HUDEP-2 (cell line): ENCODE data around the gene NEK4.

Experiments
- DNase-seq, 76 experiments: peaks; one replicate each; lab custom pipeline; 2025; ENCODE audit not compliant: unreplicated experiment in 76 of 76; lab: John Stamatoyannopoulos, UW

Gene NEK4

DNA sequence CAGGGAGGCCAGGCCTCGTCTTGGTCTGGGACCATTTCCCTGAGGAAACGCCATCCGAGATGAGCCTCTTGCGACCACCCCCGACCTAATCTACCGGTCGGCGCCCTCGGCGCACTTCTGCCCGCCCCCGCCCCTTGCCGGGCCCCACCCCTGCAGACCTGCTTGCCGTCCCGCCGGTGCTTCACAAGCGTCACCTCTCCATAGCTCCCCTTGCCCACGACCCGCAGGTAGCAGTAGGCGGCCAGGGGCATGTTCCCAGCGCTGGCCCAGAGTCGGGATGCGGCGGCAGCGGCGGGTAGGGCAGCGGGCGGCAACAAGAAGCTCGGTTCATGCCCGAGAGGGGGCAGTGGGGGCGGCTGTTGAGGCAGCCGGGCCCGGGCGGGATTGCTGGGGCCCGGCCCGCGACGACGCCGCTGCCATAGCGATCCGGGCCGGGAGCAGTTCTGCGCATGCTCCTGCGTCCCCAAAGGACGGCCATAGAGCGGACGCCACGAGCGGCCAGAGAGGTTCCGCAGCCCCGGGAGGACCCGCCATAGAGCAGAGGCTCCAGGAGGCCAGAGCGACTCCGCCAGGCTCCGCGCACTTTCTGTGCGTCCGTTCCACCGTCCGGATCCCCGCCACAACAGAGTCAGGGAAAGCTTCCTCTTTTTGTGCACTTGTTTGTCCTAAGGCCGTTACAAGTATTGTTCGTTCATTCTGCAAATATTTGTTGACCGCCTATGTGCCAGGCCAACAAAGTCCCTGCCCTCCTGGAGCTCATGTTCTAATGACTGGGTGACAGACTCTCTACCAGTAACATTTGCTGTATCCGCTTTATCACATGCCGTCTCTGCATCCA, at the start of gene NEK4:
TSS of gene NEK4 (minus strand) at position 445 of the 838 bp plus-strand sequence. CDS start at position 251, 194 bp downstream.
- DNase-seq, result peak in 74 of 76 experiments; percentile 54 to 95 (median 86)

DNA sequence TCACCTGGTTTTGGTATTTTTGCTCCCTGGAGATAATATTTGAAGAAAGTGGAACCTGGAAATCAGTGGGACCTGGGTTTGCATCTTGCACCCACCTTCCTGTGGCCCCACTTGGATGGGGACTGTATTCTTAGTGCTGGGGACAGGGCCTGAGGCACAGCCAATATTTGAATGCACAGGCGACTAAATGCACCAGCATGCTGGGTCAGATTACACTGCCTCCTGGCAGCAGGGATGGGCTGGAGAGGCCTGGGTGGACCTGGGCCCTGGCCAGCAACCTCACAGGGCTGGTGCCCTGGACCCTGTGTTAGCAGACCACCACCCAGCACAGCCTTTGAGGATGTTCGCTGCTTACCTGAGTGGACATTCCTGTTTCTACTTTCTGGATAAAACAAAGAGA, 49.2 kb upstream of the NEK4 start:
- DNase-seq, result no peak

DNA sequence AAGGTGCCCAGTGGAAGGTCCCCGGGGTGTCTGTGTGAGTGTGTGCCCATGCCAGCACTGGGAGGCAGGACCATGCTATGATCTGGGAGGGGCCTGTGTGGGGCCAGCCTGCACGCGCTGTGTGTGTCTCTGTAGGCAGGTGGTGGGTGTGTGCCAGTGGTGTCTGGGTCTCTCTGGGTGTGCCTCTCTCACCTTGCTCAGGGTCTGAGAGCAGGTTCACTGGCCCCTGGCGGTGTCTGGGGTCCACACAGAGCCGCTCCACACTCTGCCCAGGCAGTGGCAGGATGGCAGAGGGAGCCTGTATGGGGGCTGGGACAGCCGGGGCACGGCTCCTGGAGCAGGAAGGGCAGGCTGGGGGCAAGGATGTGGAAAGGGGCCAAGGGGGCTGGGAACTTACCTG, 47.1 kb upstream of the NEK4 start:
- no peak for DNase-seq

DNA sequence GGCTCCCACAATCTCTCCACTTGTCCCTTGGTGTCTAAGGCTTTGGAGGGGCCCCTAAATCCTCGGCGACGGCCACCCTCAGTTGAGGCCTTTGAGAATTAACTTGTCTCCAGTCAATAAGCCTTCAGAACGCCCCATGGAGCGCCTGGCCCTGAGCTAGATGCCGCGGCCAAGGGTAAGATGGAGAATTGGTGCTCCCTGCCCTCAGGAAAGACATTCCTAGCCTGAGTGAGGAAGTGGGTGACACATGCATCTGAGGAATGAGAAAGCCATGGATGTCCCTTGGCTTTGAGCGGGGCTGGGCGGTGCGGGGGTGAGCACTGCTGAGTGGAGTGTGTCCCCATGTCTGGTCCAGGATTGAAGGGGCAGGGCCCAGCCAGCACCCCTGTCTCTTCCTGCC, 46.5 kb upstream of the NEK4 start:
- DNase-seq, result no peak

DNA sequence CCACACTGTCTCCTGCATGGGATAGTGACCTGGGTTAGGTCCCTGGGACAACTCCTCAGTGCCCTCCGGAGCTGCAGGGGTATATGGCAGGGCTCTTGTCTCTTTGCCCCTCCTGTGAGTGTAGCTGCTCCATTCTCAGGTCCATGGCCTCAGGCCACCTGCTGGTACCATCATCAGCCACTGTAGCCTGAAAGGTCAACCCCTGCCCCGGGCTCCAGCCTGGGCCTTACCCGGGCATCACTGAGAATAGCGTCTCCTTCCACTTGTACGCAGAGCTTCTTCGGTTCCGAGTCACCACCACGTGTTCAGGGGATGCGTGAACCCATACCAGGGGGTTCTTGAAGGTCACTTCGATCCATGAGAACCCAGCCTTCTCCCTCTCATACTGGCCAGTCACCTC, 45.9 kb upstream of the NEK4 start:
- DNase-seq, result no peak

DNA sequence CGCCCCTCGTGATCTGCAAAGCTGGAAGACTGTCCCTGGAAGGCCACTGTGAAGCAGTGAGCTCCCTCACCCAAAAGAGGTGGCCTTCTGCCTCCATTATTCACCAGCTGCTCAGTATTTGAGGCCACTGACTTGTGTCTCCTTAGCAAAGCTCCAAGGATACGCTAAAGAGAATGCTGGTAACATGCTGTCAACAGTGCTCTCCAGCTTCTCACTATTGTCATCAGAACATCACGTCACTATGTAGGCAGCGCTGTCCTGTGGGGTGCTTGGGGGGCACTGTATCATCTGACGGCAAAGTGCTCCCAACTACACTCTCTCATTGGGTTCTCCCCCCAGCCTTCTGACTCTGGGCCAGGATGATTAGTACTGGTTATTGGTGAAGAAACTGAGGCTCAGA, 45.5 kb upstream of the NEK4 start:
- no peak for DNase-seq

DNA sequence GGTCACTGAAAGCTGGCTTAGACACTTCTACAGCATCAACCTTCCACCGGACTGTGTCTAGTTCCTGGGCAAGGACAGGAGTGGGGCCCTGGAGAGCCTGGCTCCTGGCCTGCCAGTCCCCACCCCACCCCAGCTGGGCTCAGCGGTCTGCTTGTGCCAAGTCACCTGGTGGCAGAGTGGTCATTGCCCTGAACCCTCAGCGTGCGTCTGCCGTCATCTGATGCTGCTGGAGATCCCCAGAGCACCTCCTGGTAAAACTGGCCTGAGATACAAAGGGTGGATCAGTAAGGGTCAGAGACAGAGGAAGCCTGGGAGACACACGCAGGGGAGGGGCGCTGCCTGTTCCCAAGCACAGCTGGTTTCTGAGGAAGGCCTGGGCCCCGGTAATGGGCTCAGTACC, 43.1 kb upstream of the NEK4 start:
- DNase-seq, result no peak

DNA sequence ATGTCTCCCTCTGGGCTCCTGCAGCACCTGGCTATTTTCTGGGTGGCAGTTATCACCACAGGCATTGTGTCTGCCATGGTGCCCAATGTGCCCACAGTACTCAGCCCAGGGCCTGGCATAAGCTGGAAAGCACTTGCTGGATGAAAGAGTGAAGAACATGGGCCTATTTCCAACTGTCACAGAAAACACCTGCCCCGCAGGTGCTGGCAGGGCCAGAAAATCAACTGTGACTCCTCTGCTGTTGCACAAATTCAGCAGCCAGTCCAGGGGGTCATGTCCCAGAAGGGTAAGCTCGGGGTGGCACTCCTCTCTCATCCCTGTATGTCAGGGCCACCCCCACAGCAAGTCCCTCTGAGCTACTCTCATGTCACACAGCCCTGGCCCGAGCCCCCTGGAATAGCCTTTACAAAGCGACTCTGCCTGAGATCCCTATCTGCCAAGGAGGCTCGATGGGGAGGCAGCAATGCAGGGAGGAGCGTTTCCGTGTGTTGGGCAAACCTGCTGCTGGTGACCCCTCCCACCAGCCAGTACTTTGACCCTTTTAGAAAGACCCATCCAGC, 40.8 kb upstream of the NEK4 start:
- DNase-seq, result no peak

DNA sequence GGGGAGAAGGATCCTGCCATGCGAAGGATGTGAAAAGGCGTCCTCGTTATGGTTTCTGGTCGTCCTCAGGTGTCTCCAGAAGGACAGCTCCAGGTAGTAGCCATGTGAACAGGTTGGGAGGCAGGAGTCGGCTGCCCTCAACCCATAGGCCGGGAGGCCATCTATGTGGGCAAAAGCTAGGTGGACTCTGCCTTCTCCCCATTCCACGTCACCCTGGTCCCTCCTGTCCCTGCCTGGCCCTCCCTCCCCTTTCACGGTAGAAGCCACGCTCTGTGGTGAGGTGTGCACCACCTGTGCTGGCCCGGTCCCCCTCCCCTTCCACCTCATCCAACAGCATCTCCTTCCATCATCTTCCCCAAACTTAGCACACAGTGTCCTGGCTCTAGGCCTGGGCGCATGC, 40.2 kb upstream of the NEK4 start:
- no peak for DNase-seq

DNA sequence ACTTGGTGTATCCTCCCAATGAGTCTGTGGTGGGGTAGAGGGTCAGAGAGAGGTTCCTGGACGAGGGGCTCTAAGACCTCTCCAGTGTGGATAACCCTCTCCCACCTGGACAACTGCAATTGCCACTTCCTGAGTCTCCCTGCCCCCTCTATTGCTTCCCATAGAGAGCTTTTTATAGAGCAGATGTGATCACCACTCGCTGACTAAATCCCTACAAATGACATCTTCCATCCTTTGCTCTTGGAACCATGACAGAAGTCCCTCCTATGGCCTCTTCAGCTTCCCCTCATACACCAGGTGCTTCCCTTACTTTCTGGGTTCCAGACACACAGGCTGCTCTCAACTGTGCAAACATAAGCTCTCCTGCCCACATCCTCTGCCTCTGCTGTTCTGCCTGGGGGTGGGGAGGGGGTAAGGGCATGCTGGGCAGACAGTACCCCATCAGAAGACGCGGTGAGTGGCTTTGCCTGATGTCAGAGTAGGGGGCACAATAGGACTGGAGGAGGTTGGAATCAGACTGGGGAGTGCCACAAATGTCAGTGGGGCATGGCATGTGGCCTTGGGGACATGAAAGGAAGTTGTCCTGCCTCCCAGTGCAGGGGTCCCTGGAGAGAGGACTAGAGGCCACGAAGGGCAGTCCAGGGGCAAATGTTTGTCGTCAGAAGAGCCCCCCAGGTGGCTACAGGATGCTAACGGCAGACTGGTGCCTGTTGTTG, 39.1 kb upstream of the NEK4 start:
- DNase-seq, result no peak

DNA sequence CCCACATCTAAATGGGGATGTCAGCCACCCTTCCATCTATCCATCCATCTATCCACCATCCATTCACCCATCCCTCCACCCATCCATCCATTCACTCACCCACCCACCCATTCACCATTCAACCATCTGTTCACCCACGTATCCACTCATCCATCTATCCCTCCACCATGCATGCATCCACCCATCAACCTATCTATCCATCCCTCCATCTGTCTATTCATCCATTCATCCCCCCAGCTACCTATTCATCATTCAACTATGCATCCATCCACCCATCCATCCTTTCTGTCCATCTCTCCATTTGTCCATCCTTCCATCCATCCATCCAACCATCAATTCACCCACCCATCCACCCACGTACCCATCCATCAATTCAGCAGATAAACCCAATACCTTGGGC, 38.4 kb upstream of the NEK4 start:
- DNase-seq, result no peak

DNA sequence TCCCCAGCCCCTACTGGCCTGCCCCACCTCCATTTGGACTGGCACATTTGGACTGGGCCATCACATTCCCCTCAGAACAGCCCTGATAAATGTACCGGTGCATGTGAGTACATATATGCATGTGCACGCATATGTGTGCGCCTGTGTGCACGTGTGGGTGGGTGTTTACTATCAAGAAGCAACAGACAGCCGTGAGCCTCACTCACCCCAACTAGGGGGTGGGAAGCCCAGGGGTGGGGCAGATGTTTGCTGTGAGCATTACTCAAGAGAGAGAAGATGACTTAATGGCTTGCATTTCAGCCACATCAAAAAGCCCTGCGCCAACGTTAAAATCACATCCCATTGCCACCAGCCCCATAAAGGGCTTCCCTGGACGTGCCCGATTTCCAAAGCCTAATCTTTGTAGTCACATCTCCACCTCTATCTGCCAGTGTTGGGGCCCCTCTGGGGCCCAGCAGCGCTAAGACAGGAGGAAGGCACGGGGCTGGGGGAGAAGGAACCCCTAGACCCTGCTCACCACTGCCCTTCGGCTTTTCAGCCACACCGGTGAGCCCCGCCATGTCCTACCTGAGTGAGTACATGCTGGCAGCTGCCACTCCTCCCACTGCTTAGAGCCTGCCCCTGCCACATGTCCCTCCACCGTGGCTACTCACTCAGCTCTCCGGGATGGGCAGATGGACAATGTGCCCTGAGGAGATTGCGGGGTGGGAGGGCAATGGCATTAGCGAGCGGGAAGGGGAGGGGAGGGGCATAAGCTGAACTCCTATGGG, 34.7 kb upstream of the NEK4 start:
- DNase-seq, result no peak

DNA sequence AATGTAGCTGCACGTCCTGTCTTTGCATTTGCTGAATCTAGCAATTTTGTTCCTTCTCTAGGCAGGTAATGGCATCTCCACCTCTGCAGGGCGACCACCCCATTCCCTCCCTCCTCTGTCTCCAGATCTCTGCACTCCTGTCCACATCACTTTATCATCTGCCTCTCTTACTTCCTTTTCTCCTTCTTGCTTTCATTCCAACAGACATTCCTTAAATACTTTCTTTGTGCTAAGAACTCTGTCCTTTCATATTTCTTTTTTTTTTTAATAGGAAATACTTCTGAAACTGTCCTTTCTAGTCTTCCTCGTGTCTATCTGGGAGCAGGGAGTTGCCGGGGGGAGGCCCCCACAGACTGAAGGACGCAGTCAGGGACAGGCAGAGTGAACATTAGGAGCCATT, 31.1 kb upstream of the NEK4 start:
- no peak for DNase-seq

DNA sequence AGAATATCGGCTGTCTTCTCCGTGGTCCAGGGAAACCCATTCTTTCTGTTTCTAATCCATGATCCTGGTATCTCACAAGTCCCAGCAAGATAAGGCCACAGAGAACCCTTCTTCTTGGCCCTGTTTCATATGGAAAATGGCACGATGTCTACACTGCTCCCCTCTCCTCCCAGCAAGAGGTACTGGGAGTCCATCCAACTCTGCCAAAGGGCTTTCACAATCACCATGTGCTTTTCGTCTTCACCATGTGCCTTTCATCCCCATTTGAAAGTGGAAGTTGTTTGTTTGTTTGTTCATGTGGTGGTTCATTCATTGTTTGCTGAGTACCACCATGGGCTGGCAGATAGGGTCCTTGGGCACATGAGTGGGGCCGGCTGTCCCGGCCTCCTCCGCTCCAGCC, 29.3 kb upstream of the NEK4 start:
- DNase-seq, result no peak

DNA sequence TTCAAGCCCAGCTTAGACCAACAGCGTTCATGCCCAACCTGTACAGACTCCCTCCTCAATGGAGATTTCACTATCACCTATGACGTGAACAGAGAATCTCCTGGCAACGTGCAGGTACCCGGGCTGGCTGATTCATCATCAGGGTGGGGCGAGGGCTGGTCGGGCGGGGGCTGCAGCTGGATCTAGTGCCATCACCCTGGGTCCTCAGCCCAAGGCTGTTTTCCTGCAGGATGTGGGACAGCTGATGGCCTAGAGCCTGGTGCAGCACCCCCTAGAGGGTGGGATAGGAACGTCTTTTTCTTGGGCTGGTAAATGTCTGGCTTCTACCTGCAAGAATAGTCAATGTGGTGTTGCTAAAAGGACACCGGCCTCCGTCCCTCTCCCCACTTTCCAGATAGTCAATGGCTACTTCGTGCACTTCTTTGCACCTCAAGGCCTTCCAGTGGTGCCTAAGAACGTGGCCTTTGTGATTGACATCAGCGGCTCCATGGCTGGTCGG, 28.3 kb upstream of the NEK4 start:
- DNase-seq, result peak in 13 of 76 experiments; percentile 4 to 40 (median 10)

DNA sequence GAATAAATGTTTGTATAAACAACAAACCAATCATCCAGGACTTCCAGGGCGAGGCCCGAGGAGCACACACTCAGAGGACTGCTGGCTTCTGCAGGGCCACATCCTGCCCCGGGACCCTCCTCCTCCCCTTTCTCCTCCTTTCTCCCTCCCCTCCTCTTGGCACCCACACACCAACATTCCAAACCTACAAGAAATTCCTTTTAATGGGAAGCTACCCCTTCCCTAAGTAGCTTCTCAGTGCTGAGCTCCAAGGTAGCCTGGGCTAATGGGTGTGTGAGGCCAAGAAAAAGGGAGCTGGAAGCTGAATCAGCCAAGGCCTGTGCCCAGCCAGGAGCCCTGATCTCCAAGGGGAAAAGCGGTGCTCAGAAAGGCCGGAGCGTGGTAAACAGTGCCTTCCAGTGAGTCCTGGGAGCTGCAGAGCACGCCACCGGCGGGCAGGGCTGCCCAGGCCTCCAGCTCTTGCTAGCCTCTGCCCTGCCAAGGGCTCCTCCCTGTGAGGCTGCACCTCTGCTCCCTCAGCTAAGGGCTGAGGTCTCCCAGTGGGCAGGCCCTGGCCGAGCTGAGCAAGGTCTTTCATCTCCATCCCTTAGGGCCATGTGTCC, 27.7 kb upstream of the NEK4 start:
- DNase-seq, result no peak

DNA sequence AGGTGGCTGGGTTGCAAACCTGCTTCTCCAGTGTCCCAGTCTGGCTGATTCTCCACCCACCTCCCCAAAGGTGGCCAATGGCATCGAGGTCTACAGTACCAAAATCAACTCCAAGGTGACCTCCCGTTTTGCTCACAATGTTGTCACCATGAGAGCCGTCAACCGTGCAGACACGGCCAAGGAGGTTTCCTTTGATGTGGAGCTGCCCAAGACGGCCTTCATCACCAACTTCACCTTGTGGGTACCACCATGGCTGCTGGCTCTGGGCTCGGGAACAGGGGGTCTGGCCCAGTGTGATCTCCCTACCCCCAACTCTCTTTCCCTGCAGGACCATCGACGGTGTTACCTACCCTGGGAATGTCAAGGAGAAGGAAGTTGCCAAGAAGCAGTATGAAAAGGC, 25.7 kb upstream of the NEK4 start:
- DNase-seq, result no peak

DNA sequence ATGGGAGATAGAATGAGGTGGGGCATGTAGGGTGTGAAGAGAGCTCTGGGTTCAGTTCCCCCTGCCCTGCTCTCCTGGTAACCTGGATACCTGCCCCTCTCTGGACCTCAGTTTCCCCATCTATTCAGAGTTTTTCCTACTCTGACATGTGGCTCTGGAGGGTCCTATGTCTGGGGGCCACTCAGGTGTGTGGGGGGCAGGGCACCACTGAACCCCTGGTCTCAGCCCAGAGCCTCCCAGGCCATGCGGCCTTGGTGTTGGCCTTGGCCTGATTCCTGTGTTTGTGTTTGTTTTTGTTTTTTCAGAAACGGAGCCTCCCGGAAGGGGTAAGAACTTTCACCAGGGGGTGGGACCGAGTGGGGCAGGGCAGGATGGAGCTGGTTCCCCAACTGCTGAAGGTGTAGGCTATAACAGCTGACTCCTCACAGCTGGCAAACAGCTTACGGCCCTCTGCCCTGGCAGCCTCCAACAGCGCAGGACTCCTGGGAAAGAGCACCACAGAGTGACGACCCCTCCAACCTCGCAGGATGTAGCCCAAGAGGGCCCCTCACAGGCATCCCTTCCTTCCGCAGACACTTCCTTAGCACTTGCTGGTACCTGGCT, 24.7 kb upstream of the NEK4 start:
- DNase-seq, result no peak

DNA sequence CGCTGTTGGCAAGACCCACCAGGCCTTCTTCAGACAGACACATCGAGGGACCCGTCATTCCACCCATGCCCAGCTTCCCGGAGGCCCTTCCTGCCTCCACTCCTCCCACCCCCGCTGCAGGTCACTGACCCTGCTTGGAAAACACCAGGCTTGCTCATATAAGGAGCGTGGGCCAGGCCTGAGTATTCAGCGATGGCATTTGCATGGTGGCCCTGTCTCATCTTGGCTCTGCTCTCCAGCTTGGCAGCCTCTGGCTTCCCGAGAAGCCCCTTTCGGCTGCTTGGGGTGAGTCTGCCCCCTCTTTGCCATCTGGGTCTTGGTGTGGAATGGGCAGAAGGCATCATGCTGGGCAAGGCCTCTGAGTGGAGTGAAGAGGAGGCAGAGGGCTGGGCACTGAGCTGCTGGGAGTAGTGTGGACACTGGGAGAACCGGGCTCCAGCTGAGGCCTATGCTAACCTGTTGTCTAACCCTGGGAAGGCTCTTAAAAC, 23.9 kb upstream of the NEK4 start, which contains the start of gene ITIH3:
TSS of gene ITIH3 (plus strand) at position 185 of the 488 bp plus-strand sequence. CDS start at position 193, 8 bp downstream.
- DNase-seq, result no peak
